ENCODE measurements around the gene PRKG2. TPM values are rescaled to one million over a fixed set of nuclear protein-coding genes. Genes with fewer than 3 reads are reported as not detected.
A peak's percentile ranks its signal among the peaks of the same experiment; 100 is the strongest.

The PRKG2 gene
- total and polyA plus RNA-seq, 7 experiments from 2014 or later = 0.19 to 3.4 (median 1.5) TPM

DNA sequence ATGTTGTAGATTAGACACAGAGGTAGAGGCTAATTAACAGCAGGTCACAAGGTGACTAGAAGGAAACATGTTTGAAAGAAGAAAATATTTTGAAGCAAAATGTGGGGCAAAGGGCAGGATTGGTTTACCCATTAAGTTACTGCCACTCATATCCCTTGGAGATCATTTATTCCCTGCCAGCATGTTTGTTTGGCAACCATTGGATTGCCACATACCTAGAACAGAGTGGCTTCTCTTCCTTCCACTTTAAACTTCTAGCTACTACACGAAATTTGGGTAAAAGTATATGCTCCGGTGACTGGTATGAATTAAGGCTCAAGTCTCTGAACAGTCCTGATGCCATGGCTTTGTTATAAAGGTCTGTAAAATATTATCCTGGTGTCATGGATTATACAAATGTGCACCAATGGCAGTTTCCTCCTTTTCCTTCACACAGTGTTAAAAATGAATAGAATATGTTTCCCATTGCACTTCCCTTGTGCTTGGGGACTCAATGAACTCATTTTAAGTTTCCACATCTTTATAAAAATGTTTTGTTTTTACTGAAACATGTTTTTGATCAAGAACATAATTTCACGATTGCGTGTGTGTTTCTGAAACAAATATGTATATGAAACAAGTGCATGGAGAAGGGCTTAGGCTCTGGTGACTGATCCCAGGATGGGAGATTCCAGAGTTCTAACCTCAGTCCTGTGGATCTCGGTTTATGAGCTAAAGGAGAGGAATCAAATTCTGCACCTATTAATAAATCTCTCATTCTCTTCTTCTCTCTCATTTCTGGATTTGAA, 172.2 kb downstream of the PRKG2 start:
- no peaks in the 10 kb centered on the region for H3K9me3 ChIP-seq (ENCODE audit: control insufficient read depth in 2 of 3, low read length in 3 of 3)
- CTCF ChIA-PET = interaction anchor here (0.6 to 8.8 kb wide), 5 partner anchors 53 to 720 kb away, joined by 4 to 70 read pairs (median 4); no protein-coding TSS in a partner anchor
- no peak overlapping the region for H3K4me3 Mint-ChIP-seq
- peaks cover 0 to 3% of the 10 kb centered on the region in 2 donors for H3K27me3 ChIP-seq (ENCODE audit: control insufficient read depth in 2 of 2, insufficient read depth in 2 of 2, low read length in 2 of 2)
- intact Hi-C loops (cut with micrococcal nuclease) = no loop called here
- H3K4me1 Mint-ChIP-seq = no peaks in the 10 kb centered on the region
- no peak for DNase-seq
- H3K4me3 ChIP-seq (ENCODE audit: low read length) = no peak overlapping the region
- ATAC-seq = no peak
- H3K27me3 Mint-ChIP-seq = peaks cover 18 to 41% (median 32%) of the 10 kb centered on the region in 5 donors
- POLR2A ChIA-PET = no interaction called here
- H3K36me3 Mint-ChIP-seq = no peaks in the 10 kb centered on the region
- no peaks in the 10 kb centered on the region for H3K4me1 ChIP-seq (ENCODE audit: control insufficient read depth in 2 of 2, insufficient read depth in 2 of 2, low read length in 2 of 2)
- no peaks in the 10 kb centered on the region for H3K36me3 ChIP-seq (ENCODE audit: control insufficient read depth in 2 of 3, insufficient read depth in 3 of 3, low read length in 3 of 3)
- no peak overlapping the region for H3K27ac Mint-ChIP-seq
- H3K27ac ChIP-seq (ENCODE audit: low read depth, low read length) = no peak overlapping the region
- H3K9me3 Mint-ChIP-seq = peaks cover 0 to 2% (median 0%) of the 10 kb centered on the region in 11 donors

DNA sequence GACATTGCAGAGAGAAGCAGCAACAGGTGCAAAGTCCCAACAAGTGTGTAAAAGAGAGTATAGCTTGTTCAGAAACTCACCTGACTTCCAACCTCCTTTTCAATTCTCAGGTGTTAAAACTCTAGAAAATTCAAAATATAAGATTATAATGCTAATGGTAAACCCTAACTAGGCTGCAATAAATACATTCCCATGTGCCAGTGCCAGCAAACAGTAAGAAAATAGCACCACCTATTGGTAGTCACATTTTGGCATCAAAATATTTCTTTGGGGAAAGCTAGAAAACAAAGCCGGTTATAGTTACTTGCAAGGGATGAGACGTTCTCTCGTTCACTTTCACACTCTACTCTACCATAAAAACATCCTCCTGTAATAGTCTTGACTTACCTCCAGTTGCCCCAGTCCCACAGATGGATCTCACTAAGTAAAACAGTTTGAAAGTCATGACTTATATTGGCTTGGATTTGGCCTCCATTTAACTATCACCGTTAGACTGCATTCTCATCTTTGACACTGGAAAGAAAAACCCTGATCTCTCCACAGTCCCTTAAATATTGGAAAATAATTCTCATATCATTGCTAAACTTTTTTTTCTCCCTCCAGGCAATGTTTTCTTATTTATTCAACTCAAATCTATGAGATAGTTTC, 174.9 kb downstream of the PRKG2 start:
- no peaks in the 10 kb centered on the region for H3K36me3 Mint-ChIP-seq
- POLR2A ChIA-PET = no interaction called here
- no peaks in the 10 kb centered on the region for H3K9me3 ChIP-seq (ENCODE audit: control insufficient read depth in 2 of 3, low read length in 3 of 3)
- no peak overlapping the region for H3K27ac Mint-ChIP-seq
- no peak overlapping the region for H3K4me3 Mint-ChIP-seq
- peak in 6 of 9 donors; percentile 26 to 54 (median 52) for DNase-seq
- H3K4me3 ChIP-seq (ENCODE audit: low read length) = no peak overlapping the region
- intact Hi-C loops (cut with micrococcal nuclease) = loop anchor here (1.0 to 2.0 kb wide), 5 partner anchors 50 to 819 kb away; no protein-coding TSS in a partner anchor
- no peaks in the 10 kb centered on the region for H3K27me3 ChIP-seq (ENCODE audit: control insufficient read depth in 2 of 2, insufficient read depth in 2 of 2, low read length in 2 of 2)
- ATAC-seq = peak; percentile 47
- CTCF ChIA-PET = interaction anchor here (0.6 to 8.8 kb wide), 9 partner anchors 40 to 714 kb away, joined by 3 to 70 read pairs (median 4); no protein-coding TSS in a partner anchor
- H3K27me3 Mint-ChIP-seq = peaks cover 10 to 28% (median 20%) of the 10 kb centered on the region in 5 donors
- H3K4me1 ChIP-seq (ENCODE audit: control insufficient read depth in 2 of 2, insufficient read depth in 2 of 2, low read length in 2 of 2) = no peaks in the 10 kb centered on the region
- H3K4me1 Mint-ChIP-seq = no peaks in the 10 kb centered on the region
- H3K9me3 Mint-ChIP-seq = peaks cover 0 to 2% (median 0%) of the 10 kb centered on the region in 11 donors
- no peaks in the 10 kb centered on the region for H3K36me3 ChIP-seq (ENCODE audit: control insufficient read depth in 2 of 3, insufficient read depth in 3 of 3, low read length in 3 of 3)
- no peak overlapping the region for H3K27ac ChIP-seq (ENCODE audit: low read depth, low read length)

DNA sequence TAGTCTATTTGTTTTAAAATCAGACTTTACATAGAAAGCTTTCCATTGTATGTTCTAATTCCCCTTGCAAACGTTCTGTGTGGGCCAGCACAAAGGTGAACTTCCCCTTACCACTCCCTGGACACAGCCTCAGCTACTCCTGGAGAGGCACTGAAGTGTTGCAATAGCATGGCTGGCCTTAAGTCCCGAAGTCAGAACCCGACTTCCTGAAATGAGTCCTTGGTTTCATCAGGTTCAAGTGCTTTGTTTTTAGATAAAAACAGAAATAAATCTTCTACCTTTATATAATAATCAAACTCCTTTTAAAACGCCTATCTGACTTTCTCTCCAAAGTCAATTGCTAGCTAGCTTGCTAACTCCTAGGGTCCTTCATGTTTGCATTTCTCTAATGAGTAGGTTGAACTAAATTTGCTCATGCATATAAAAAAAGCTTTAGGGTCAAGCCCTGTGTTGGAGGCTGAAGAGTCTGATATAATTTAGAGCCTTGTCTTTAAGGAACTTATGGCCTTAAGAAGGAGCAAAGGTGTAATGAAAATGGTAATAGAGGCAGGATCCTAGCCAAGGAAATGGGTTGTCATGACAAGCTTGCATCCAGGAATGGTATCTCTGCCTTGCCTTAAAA, 175.6 kb downstream of the PRKG2 start:
- H3K36me3 ChIP-seq (ENCODE audit: control insufficient read depth in 2 of 3, insufficient read depth in 3 of 3, low read length in 3 of 3) = no peaks in the 10 kb centered on the region
- Mint-ChIP-seq H3K36me3 (no peaks in the 10 kb centered on the region), H3K4me1 (no peaks in the 10 kb centered on the region), H3K27ac (no peak overlapping the region), H3K4me3 (no peak overlapping the region), H3K27me3 (peaks cover 5 to 28% (median 24%) of the 10 kb centered on the region in 5 donors), H3K9me3 (peaks cover 0 to 2% (median 0%) of the 10 kb centered on the region in 11 donors)
- H3K4me3 ChIP-seq (ENCODE audit: low read length) = no peak overlapping the region
- intact Hi-C loops (cut with micrococcal nuclease) = no loop called here
- DNase-seq (no peak), ATAC-seq (no peak)
- ChIA-PET POLR2A (no interaction called here), CTCF (interaction anchor here (0.6 to 8.8 kb wide), 9 partner anchors 40 to 713 kb away, joined by 3 to 70 read pairs (median 4); no protein-coding TSS in a partner anchor)
- no peaks in the 10 kb centered on the region for H3K27me3 ChIP-seq (ENCODE audit: control insufficient read depth in 2 of 2, insufficient read depth in 2 of 2, low read length in 2 of 2)
- H3K9me3 ChIP-seq (ENCODE audit: control insufficient read depth in 2 of 3, low read length in 3 of 3) = no peaks in the 10 kb centered on the region
- H3K4me1 ChIP-seq (ENCODE audit: control insufficient read depth in 2 of 2, insufficient read depth in 2 of 2, low read length in 2 of 2) = no peaks in the 10 kb centered on the region
- H3K27ac ChIP-seq (ENCODE audit: low read depth, low read length) = no peak overlapping the region

DNA sequence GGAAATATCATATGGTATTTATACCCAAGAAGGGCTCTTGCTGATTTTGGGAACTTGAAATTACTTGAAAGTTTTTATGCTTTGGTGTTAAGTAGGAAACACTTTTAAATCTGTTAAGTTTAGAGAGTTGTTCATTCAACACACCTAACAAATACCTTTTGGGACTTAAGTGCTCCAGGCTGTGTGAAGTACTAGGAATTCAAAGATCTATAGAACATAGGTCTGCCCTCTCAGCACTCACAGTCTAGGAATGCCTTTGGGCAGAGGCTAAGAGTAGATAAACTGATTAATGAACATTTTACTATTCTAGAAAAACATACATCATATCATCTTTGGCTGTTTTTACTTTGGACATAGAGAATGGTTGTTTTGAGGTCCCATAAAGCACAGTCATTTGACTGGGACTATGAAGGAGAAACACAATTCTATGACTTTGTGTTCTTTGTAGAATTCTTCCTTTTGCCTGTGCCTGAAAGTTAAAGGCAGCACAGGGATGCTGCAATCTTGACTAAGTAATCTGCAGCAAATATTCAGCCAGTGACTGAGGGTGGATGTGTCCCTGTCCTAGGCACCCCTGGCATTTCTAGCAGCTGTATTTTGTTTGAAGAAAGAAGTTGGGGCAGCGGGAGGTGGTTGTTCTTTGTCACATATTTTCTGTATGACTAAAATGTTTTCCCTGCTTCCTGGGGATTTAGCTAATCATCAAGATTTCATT, 176.2 kb downstream of the PRKG2 start:
- ChIA-PET CTCF (interaction anchor here (0.6 to 8.8 kb wide), 4 partner anchors 49 to 686 kb away, joined by 6 to 70 read pairs (median 12); no protein-coding TSS in a partner anchor), POLR2A (no interaction called here)
- no peak overlapping the region for H3K27ac Mint-ChIP-seq
- Histone ChIP-seq H3K36me3 (ENCODE audit: control insufficient read depth in 2 of 3, insufficient read depth in 3 of 3, low read length in 3 of 3) (no peaks in the 10 kb centered on the region), H3K27ac (ENCODE audit: low read depth, low read length) (no peak overlapping the region), H3K4me1 (ENCODE audit: control insufficient read depth in 2 of 2, insufficient read depth in 2 of 2, low read length in 2 of 2) (no peaks in the 10 kb centered on the region), H3K27me3 (ENCODE audit: control insufficient read depth in 2 of 2, insufficient read depth in 2 of 2, low read length in 2 of 2) (no peaks in the 10 kb centered on the region), H3K4me3 (ENCODE audit: low read length) (no peak overlapping the region), H3K9me3 (ENCODE audit: control insufficient read depth in 2 of 3, low read length in 3 of 3) (no peaks in the 10 kb centered on the region)
- H3K9me3 Mint-ChIP-seq = peaks cover 0 to 2% (median 0%) of the 10 kb centered on the region in 11 donors
- no peaks in the 10 kb centered on the region for H3K36me3 Mint-ChIP-seq
- DNase-seq (no peak), ATAC-seq (no peak)
- no peak overlapping the region for H3K4me3 Mint-ChIP-seq
- H3K27me3 Mint-ChIP-seq = peaks cover 0 to 35% (median 31%) of the 10 kb centered on the region in 5 donors
- intact Hi-C loops (cut with micrococcal nuclease) = no loop called here
- no peaks in the 10 kb centered on the region for H3K4me1 Mint-ChIP-seq

Other genes with a start within 250 kb of the PRKG2 start
- not detected for gene BMP3, start 184.5 kb downstream of the PRKG2 start, total RNA-seq
- gene BMP3, start 184.5 kb downstream of the PRKG2 start, polyA plus RNA-seq = not detected